ENCODE measurements around the gene FLRT3. TPM values are rescaled to one million over a fixed set of nuclear protein-coding genes. Genes with fewer than 3 reads are reported as not detected.

Gene FLRT3
- total RNA-seq, 5 donors from 2014 or later (not counting 1 experiment from before 2014, with no cell fraction given): 0.07 TPM; not detected in 4

DNA sequence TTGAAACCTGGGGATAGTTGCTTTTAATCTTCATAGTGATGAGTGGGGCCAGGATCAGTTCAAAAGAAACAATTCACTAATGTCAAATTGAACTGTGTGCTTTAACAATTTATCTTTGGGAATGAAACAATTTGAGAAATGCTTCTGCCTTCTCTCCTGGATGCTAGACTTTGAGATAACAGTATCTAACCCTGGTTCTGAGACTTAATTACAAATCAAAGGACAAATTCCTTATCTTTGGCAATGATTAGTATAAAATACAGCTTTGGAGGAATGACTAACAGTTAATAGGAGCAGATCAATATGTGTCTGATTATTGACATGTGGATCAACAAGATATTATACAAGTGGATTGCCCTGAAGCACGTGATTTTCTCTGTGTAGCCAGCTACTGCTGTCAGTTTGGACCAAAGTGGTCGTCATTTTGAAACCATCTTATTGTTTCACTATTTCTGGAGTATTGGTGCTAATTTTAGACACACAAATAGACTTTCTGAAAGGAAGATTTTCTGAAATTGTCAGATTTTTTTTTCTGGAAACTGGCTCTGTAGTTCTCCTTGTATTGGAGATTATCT, 6.2 kb upstream of the FLRT3 start:
- ATAC-seq (replicated peaks in 1 of 4) (no peak), DNase-seq (no peak)
- no peak overlapping the region for H3K4me3 Mint-ChIP-seq
- H3K27ac Mint-ChIP-seq: no peak overlapping the region
- no peaks in the 10 kb centered on the region for H3K36me3 ChIP-seq (ENCODE audit: control insufficient read depth in 2 of 2, extremely low read depth in 1 of 2, insufficient read depth in 1 of 2, low read length in 1 of 2)
- H3K9me3 ChIP-seq: no peaks in the 10 kb centered on the region
- H3K4me1 ChIP-seq (ENCODE audit: control insufficient read depth in 1 of 2, extremely low read depth in 1 of 2, insufficient read depth in 2 of 2, low read length in 2 of 2): no peaks in the 10 kb centered on the region
- H3K36me3 Mint-ChIP-seq: no peaks in the 10 kb centered on the region
- POLR2A ChIA-PET: no interaction called here
- no peaks in the 10 kb centered on the region for H3K4me1 Mint-ChIP-seq
- no peak overlapping the region for H3K27ac ChIP-seq (ENCODE audit: low read length)
- H3K27me3 Mint-ChIP-seq: no peaks in the 10 kb centered on the region
- WGBS (ENCODE audit: insufficient coverage): 40% methylated on average over 1 of the region's 2 CpGs
- CTCF ChIA-PET: interaction anchor here in 1 of 2 donors (0.7 kb wide), 1 partner anchor 10 kb away, joined by 3 read pairs; no protein-coding TSS in a partner anchor
- no peak overlapping the region for H3K4me3 ChIP-seq (ENCODE audit: control insufficient read depth in 1 of 2, extremely low read depth in 1 of 2, low read length in 1 of 2)
- H3K9me3 Mint-ChIP-seq: peaks cover 0 to 19% (median 12%) of the 10 kb centered on the region in 3 donors
- H3K27me3 ChIP-seq (replicated peaks in 1 of 2; ENCODE audit: control insufficient read depth in 2 of 2, extremely low read depth in 1 of 2, insufficient read depth in 2 of 2, low read length in 1 of 2): no peaks in the 10 kb centered on the region

DNA sequence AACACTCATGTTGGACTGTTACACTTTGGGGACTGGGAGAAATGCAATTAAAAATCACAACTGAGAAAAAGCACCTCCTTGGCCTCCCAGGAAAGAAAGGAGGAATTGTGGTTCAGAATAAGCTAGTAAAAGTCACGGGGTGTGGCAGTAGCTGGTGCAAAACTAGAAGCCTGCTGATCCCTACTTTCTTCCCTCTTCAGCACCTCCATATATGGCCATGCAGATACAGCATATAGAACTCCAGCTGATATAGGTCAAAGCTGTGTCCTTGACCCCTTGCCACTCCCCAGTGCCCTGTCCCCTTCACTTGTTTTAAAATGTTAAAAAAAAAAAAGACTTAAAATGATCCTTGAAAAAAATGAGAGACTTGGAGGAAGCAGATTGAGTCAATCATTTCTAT, 5.5 kb upstream of the FLRT3 start:
- Mint-ChIP-seq H3K27me3 (no peaks in the 10 kb centered on the region), H3K4me1 (no peaks in the 10 kb centered on the region), H3K4me3 (no peak overlapping the region), H3K36me3 (no peaks in the 10 kb centered on the region), H3K27ac (no peak overlapping the region), H3K9me3 (peaks cover 0 to 19% (median 12%) of the 10 kb centered on the region in 3 donors)
- CTCF ChIA-PET: interaction anchor here in 1 of 2 donors (0.7 kb wide), 1 partner anchor 11 kb away, joined by 3 read pairs; no protein-coding TSS in a partner anchor
- no peak for ATAC-seq (replicated peaks in 1 of 4)
- Histone ChIP-seq H3K27ac (ENCODE audit: low read length) (no peak overlapping the region), H3K4me1 (ENCODE audit: control insufficient read depth in 1 of 2, extremely low read depth in 1 of 2, insufficient read depth in 2 of 2, low read length in 2 of 2) (no peaks in the 10 kb centered on the region), H3K4me3 (ENCODE audit: control insufficient read depth in 1 of 2, extremely low read depth in 1 of 2, low read length in 1 of 2) (no peak overlapping the region), H3K9me3 (no peaks in the 10 kb centered on the region), H3K27me3 (replicated peaks in 1 of 2; ENCODE audit: control insufficient read depth in 2 of 2, extremely low read depth in 1 of 2, insufficient read depth in 2 of 2, low read length in 1 of 2) (no peaks in the 10 kb centered on the region), H3K36me3 (ENCODE audit: control insufficient read depth in 2 of 2, extremely low read depth in 1 of 2, insufficient read depth in 1 of 2, low read length in 1 of 2) (no peaks in the 10 kb centered on the region)
- POLR2A ChIA-PET: no interaction called here
- WGBS (ENCODE audit: insufficient coverage): no CpG with 5 or more reads among the region's 1 CpG
- no peak for DNase-seq

DNA sequence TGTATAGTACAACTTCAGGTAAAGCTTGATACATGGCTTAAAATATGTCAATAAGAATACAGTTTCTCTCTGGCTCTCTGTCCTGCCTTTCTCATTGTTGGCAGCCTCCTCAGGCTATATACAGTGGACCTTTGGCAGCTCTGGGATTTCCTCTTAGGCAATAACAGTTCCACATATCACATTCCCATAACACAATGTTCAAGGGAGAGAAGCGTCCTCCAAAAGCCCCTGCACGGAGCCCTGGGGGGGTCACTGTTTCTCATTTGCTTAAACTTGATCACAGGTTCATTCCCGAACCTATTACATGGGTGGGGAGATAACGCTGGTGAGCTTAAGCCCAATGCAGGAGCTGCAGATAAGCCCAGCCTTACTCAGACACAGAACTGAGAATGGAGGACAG, 4.4 kb upstream of the FLRT3 start:
- Mint-ChIP-seq H3K27ac (no peak overlapping the region), H3K36me3 (no peaks in the 10 kb centered on the region), H3K4me1 (no peaks in the 10 kb centered on the region), H3K9me3 (peaks cover 0 to 16% (median 15%) of the 10 kb centered on the region in 3 donors), H3K4me3 (no peak overlapping the region), H3K27me3 (no peaks in the 10 kb centered on the region)
- ChIA-PET CTCF (no interaction called here), POLR2A (no interaction called here)
- no peaks in the 10 kb centered on the region for H3K27me3 ChIP-seq (replicated peaks in 1 of 2; ENCODE audit: control insufficient read depth in 2 of 2, extremely low read depth in 1 of 2, insufficient read depth in 2 of 2, low read length in 1 of 2)
- no peaks in the 10 kb centered on the region for H3K36me3 ChIP-seq (ENCODE audit: control insufficient read depth in 2 of 2, extremely low read depth in 1 of 2, insufficient read depth in 1 of 2, low read length in 1 of 2)
- ATAC-seq (replicated peaks in 1 of 4) (no peak), DNase-seq (no peak)
- H3K9me3 ChIP-seq: no peaks in the 10 kb centered on the region
- H3K4me1 ChIP-seq (ENCODE audit: control insufficient read depth in 1 of 2, extremely low read depth in 1 of 2, insufficient read depth in 2 of 2, low read length in 2 of 2): peaks cover 0 to 2% of the 10 kb centered on the region in 2 experiments
- no peak overlapping the region for H3K4me3 ChIP-seq (ENCODE audit: control insufficient read depth in 1 of 2, extremely low read depth in 1 of 2, low read length in 1 of 2)
- 71% methylated on average over 3 of the region's 4 CpGs for WGBS (ENCODE audit: insufficient coverage)
- H3K27ac ChIP-seq (ENCODE audit: low read length): no peak overlapping the region

DNA sequence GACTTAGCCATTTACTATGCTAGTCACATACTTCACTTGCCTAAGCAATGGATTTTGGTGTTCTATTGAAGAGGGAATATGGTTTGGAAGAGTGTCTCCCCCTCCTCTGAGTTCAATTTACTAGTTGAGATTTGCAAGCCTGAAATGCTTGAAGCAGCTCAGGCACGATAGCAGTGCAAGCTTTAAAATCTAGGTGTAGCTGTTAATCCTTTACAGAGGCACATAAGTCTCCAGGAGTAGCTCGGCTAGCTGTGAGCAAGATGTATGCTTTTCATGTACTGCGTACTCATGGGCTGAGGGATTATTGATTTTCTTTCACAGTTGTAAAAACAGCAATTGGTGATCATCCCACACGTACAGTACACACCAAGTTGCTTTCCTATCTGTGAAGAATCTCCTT, 726 bp downstream of the FLRT3 start:
- H3K27me3 Mint-ChIP-seq: no peaks in the 10 kb centered on the region
- CTCF ChIA-PET: no interaction called here
- Histone ChIP-seq H3K4me3 (ENCODE audit: control insufficient read depth in 1 of 2, extremely low read depth in 1 of 2, low read length in 1 of 2) (no peak overlapping the region), H3K9me3 (no peaks in the 10 kb centered on the region), H3K36me3 (ENCODE audit: control insufficient read depth in 2 of 2, extremely low read depth in 1 of 2, insufficient read depth in 1 of 2, low read length in 1 of 2) (no peaks in the 10 kb centered on the region), H3K4me1 (ENCODE audit: control insufficient read depth in 1 of 2, extremely low read depth in 1 of 2, insufficient read depth in 2 of 2, low read length in 2 of 2) (peaks cover 0 to 2% of the 10 kb centered on the region in 2 experiments), H3K27ac (ENCODE audit: low read length) (no peak overlapping the region), H3K27me3 (replicated peaks in 1 of 2; ENCODE audit: control insufficient read depth in 2 of 2, extremely low read depth in 1 of 2, insufficient read depth in 2 of 2, low read length in 1 of 2) (no peaks in the 10 kb centered on the region)
- H3K4me3 Mint-ChIP-seq: no peak overlapping the region
- H3K36me3 Mint-ChIP-seq: no peaks in the 10 kb centered on the region
- POLR2A ChIA-PET: no interaction called here
- 63% methylated on average over 2 of the region's 4 CpGs for WGBS (ENCODE audit: insufficient coverage)
- no peak for DNase-seq
- no peak overlapping the region for H3K27ac Mint-ChIP-seq
- H3K4me1 Mint-ChIP-seq: no peaks in the 10 kb centered on the region
- no peak for ATAC-seq (replicated peaks in 1 of 4)
- H3K9me3 Mint-ChIP-seq: peaks cover 0 to 10% (median 10%) of the 10 kb centered on the region in 3 donors

DNA sequence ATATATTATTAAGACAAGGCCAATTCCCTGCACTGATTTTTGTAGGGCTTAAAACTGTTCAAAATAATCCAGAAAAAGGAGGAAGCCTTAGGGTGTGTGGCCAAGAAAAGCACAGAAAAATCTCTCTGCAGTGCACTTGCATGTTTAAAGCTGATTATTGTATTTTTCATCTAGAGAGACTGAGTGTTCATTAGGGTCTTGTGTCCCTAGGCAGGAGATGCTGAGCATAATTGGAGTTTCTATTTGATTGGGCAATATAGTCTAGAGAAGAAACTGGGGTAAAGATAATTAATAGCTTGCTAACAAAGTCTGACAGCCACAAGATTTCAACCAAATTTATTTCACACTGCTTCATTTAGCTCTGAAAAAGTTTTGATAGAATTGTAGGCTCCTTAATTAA, 2.4 kb downstream of the FLRT3 start:
- H3K4me3 ChIP-seq (ENCODE audit: control insufficient read depth in 1 of 2, extremely low read depth in 1 of 2, low read length in 1 of 2): no peak overlapping the region
- ChIA-PET POLR2A (no interaction called here), CTCF (no interaction called here)
- no peaks in the 10 kb centered on the region for H3K36me3 ChIP-seq (ENCODE audit: control insufficient read depth in 2 of 2, extremely low read depth in 1 of 2, insufficient read depth in 1 of 2, low read length in 1 of 2)
- Mint-ChIP-seq H3K9me3 (peaks cover 0 to 6% (median 4%) of the 10 kb centered on the region in 3 donors), H3K36me3 (no peaks in the 10 kb centered on the region), H3K27ac (no peak overlapping the region), H3K4me1 (no peaks in the 10 kb centered on the region), H3K27me3 (no peaks in the 10 kb centered on the region), H3K4me3 (no peak overlapping the region)
- no peaks in the 10 kb centered on the region for H3K27me3 ChIP-seq (replicated peaks in 1 of 2; ENCODE audit: control insufficient read depth in 2 of 2, extremely low read depth in 1 of 2, insufficient read depth in 2 of 2, low read length in 1 of 2)
- peaks cover 0 to 2% of the 10 kb centered on the region in 2 experiments for H3K4me1 ChIP-seq (ENCODE audit: control insufficient read depth in 1 of 2, extremely low read depth in 1 of 2, insufficient read depth in 2 of 2, low read length in 2 of 2)
- no peak overlapping the region for H3K27ac ChIP-seq (ENCODE audit: low read length)
- DNase-seq: no peak
- no peaks in the 10 kb centered on the region for H3K9me3 ChIP-seq
- no peak for ATAC-seq (replicated peaks in 1 of 4)

DNA sequence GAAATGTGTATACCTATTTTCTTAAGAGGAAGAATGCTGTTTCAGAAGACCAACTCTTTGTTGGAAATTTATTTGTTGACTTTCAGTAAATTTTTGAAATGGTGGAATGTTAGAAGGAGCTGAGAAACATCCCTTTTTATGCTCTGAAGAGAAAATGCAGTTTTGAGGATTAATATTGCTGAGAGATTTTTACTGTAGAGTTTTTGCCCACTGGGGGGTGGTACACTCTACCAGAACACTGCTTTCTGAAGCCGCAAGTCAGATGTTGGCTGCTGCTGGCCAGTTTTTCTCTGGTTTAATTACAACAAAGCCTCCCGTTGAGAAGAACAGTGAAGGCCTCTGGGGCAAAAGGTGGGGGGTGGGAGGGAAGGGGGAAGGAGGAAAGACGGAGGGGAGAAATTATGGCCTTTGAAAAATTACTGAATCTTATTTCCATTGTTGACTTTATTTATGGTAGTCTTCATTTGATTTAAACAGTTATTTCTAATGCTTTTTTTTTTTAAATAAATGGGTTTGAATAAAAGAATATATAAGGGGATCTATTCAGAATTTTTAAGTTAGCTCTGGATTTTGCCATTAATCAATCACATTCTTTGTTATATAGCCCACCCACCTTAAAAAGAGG, 3.0 kb downstream of the FLRT3 start:
- CTCF ChIA-PET: no interaction called here
- no peak overlapping the region for H3K27ac Mint-ChIP-seq
- no peak overlapping the region for H3K27ac ChIP-seq (ENCODE audit: low read length)
- WGBS (ENCODE audit: insufficient coverage): 13% methylated on average over 1 of the region's 3 CpGs
- no peak overlapping the region for H3K4me3 ChIP-seq (ENCODE audit: control insufficient read depth in 1 of 2, extremely low read depth in 1 of 2, low read length in 1 of 2)
- H3K27me3 ChIP-seq (replicated peaks in 1 of 2; ENCODE audit: control insufficient read depth in 2 of 2, extremely low read depth in 1 of 2, insufficient read depth in 2 of 2, low read length in 1 of 2): no peaks in the 10 kb centered on the region
- no peaks in the 10 kb centered on the region for H3K36me3 Mint-ChIP-seq
- no peaks in the 10 kb centered on the region for H3K4me1 Mint-ChIP-seq
- H3K4me1 ChIP-seq (ENCODE audit: control insufficient read depth in 1 of 2, extremely low read depth in 1 of 2, insufficient read depth in 2 of 2, low read length in 2 of 2): peaks cover 0 to 2% of the 10 kb centered on the region in 2 experiments
- no peaks in the 10 kb centered on the region for H3K27me3 Mint-ChIP-seq
- H3K9me3 ChIP-seq: no peaks in the 10 kb centered on the region
- ATAC-seq (replicated peaks in 1 of 4) (no peak), DNase-seq (no peak)
- no peaks in the 10 kb centered on the region for H3K36me3 ChIP-seq (ENCODE audit: control insufficient read depth in 2 of 2, extremely low read depth in 1 of 2, insufficient read depth in 1 of 2, low read length in 1 of 2)
- POLR2A ChIA-PET: no interaction called here
- H3K4me3 Mint-ChIP-seq: no peak overlapping the region
- H3K9me3 Mint-ChIP-seq: peaks cover 0 to 4% (median 3%) of the 10 kb centered on the region in 3 donors
